H1 (cell line): ENCODE results near the gene MYO9A. TPM values are rescaled to one million over a fixed set of nuclear protein-coding genes. Genes with fewer than 3 reads are reported as not detected.
A peak's percentile ranks its signal among the peaks of the same experiment; 100 is the strongest.

Experiments
- CTCF ChIA-PET: fragments of 300-600 bp; sonication (Branson Sonifier 250); formaldehyde crosslinking; loops from one replicate; lab custom pipeline; 2021; ENCODE audit not compliant: partially characterized antibody; lab: Charles Lee
- POLR2A ChIA-PET: fragments of 300-600 bp; sonication (Branson Sonifier 250); formaldehyde crosslinking; loops from one replicate; lab custom pipeline; 2021; ENCODE audit warnings: inconsistent platforms; ENCODE audit not compliant: partially characterized antibody; lab: Charles Lee
- DNase-seq, 2 experiments: peaks; one replicate each; pipeline versions ENCODE4 v3.0.0 to v3.0.0-alpha.2; 2010 to 2022; ENCODE audit warnings: low spot score in 2 of 2, low read depth in 1 of 2, mixed read lengths in 1 of 2
- FAIRE-seq: peaks from 2 replicates; lab custom pipeline; 2011; peaks lifted over from hg19 to GRCh38; lab: Jason Lieb, UNC
- H2AFZ ChIP-seq: 2 replicates; pipeline ENCODE4 v1.8.1; 2012; ENCODE audit warnings: low read length, inconsistent platforms
- H2AK5ac ChIP-seq: 2 replicates; pipeline ENCODE4 v1.6.1; 2013; ENCODE audit warnings: low read depth, low read length
- H2BK120ac ChIP-seq: replicated peaks from 2 replicates; pipeline ENCODE3; 2013; ENCODE audit warnings: low read depth, low read length, inconsistent platforms
- H2BK12ac ChIP-seq: 2 replicates; pipeline ENCODE4 v1.6.1; 2013; ENCODE audit warnings: low read depth, low read length
- H2BK15ac ChIP-seq: 2 replicates; pipeline ENCODE4 v1.6.1; 2013; ENCODE audit warnings: low read length
- H2BK20ac ChIP-seq: 2 replicates; pipeline ENCODE4 v1.6.1; 2013; ENCODE audit warnings: low read length
- H2BK5ac ChIP-seq: 2 replicates; pipeline ENCODE4 v1.6.1; 2013; ENCODE audit warnings: low read depth, low read length
- H3K14ac ChIP-seq: 2 replicates; pipeline ENCODE4 v1.6.1; 2013; ENCODE audit warnings: inconsistent platforms; ENCODE audit not compliant: insufficient read length
- H3K18ac ChIP-seq: 2 replicates; pipeline ENCODE4 v1.6.1; 2013; ENCODE audit warnings: low read length; ENCODE audit errors: extremely low read depth
- H3K23ac ChIP-seq: 2 replicates; pipeline ENCODE4 v1.6.1; 2013; ENCODE audit warnings: inconsistent platforms; ENCODE audit not compliant: insufficient read length
- H3K23me2 ChIP-seq: 2 replicates; pipeline ENCODE4 v1.6.1; 2013; ENCODE audit warnings: low read depth, low read length
- H3K27ac ChIP-seq: 2 replicates; pipeline ENCODE4 v1.6.1; 2011; ENCODE audit warnings: low read depth, low read length, inconsistent platforms
- H3K27me3 ChIP-seq, 4 experiments: replicated peaks in 1 of 4; 1 replicate in 1 of 4; 2 replicates in 3 of 4; pipeline versions ENCODE4 v1.6.1 to v1.8.1; 2011 to 2013; ENCODE audit warnings: low read length in 3 of 4, mild to moderate bottlenecking in 3 of 4, inconsistent platforms in 2 of 4, mixed read lengths in 2 of 4, moderate library complexity in 1 of 4; ENCODE audit not compliant: control insufficient read depth in 3 of 4, insufficient read depth in 3 of 4; ENCODE audit errors: extremely low read depth in 1 of 4
- H3K36me3 ChIP-seq, 4 experiments: 2 replicates each; pipeline versions ENCODE4 v1.6.1 to v1.8.1; 2011 to 2013; ENCODE audit warnings: mild to moderate bottlenecking in 4 of 4, low read length in 3 of 4, moderate library complexity in 2 of 4, control low read depth in 1 of 4, inconsistent platforms in 1 of 4; ENCODE audit not compliant: insufficient read depth in 4 of 4, control insufficient read depth in 2 of 4
- H3K4ac ChIP-seq: replicated peaks from 2 replicates; pipeline ENCODE3; 2013; ENCODE audit warnings: low read length, low read depth, mixed read lengths, inconsistent platforms; ENCODE audit not compliant: insufficient read length
- H3K4me1 ChIP-seq, 4 experiments: replicated peaks in 1 of 4; 1 replicate in 1 of 4; 2 replicates in 3 of 4; pipeline versions ENCODE4 v1.6.1 to v1.8.1; 2011 to 2013; ENCODE audit warnings: low read length in 3 of 4, inconsistent platforms in 2 of 4, mixed read lengths in 1 of 4; ENCODE audit not compliant: insufficient read depth in 4 of 4, control insufficient read depth in 3 of 4
- H3K4me2 ChIP-seq, 2 experiments: 2 replicates each; pipeline versions ENCODE4 v1.6.1 to v1.8.1; 2011 to 2013; ENCODE audit warnings: low read depth in 2 of 2, low read length in 2 of 2, control low read depth in 1 of 2, inconsistent platforms in 1 of 2, mild to moderate bottlenecking in 1 of 2; ENCODE audit not compliant: insufficient read depth in 1 of 2
- H3K4me3 ChIP-seq, 4 experiments: fragments of 200-600, 300-600 bp in 1 of 4; sonication (generic), shearing (Covaris generic), sonication (Bioruptor Twin) in 1 of 4; 2 replicates each; pipeline versions ENCODE4 v1.5.1 to v1.8.1; 2011 to 2016; ENCODE audit warnings: low read length in 4 of 4, low read depth in 3 of 4, control low read depth in 2 of 4, inconsistent platforms in 2 of 4, mild to moderate bottlenecking in 2 of 4, mixed read lengths in 1 of 4, moderate library complexity in 1 of 4; ENCODE audit not compliant: insufficient read depth in 2 of 4; ENCODE audit errors: extremely low read depth in 1 of 4
- H3K56ac ChIP-seq: replicated peaks from 2 replicates; pipeline ENCODE3; 2013; ENCODE audit warnings: low read depth, mild to moderate bottlenecking, mixed read lengths, low read length, inconsistent platforms; ENCODE audit not compliant: insufficient read length
- H3K79me1 ChIP-seq: 2 replicates; pipeline ENCODE4 v1.6.1; 2013; ENCODE audit warnings: low read depth, low read length, control low read depth
- H3K79me2 ChIP-seq, 2 experiments: 2 replicates each; pipeline versions ENCODE4 v1.6.1 to v1.8.1; 2012 to 2013; ENCODE audit warnings: low read length in 2 of 2, mild to moderate bottlenecking in 2 of 2, inconsistent platforms in 1 of 2; ENCODE audit not compliant: insufficient read depth in 2 of 2, control insufficient read depth in 1 of 2
- H3K9ac ChIP-seq, 4 experiments: replicated peaks in 1 of 4; 1 replicate in 1 of 4; 2 replicates in 3 of 4; pipeline versions ENCODE4 v1.6.1 to v1.8.1; 2011 to 2013; ENCODE audit warnings: low read depth in 3 of 4, low read length in 3 of 4, control low read depth in 2 of 4, mild to moderate bottlenecking in 2 of 4, moderate library complexity in 2 of 4, inconsistent platforms in 1 of 4; ENCODE audit errors: extremely low read depth in 1 of 4
- H3K9me3 ChIP-seq, 2 experiments: 2 replicates each; pipeline versions ENCODE4 v1.6.1 to v1.8.1; 2012 to 2013; ENCODE audit warnings: mild to moderate bottlenecking in 2 of 2, moderate library complexity in 2 of 2, control low read depth in 1 of 2, inconsistent platforms in 1 of 2, low read depth in 1 of 2, low read length in 1 of 2, mixed read lengths in 1 of 2; ENCODE audit not compliant: insufficient read depth in 2 of 2
- H4K20me1 ChIP-seq, 2 experiments: replicated peaks in 1 of 2; 2 replicates each; pipeline versions ENCODE3 to v1.8.1; 2011 to 2013; ENCODE audit warnings: inconsistent platforms in 2 of 2, low read length in 2 of 2, mild to moderate bottlenecking in 1 of 2; ENCODE audit not compliant: insufficient read depth in 2 of 2, control insufficient read depth in 1 of 2
- H4K5ac ChIP-seq: 2 replicates; pipeline ENCODE4 v1.6.1; 2013; ENCODE audit warnings: low read length, low read depth, mixed read lengths, inconsistent platforms; ENCODE audit not compliant: insufficient read length
- H4K8ac ChIP-seq: 2 replicates; pipeline ENCODE4 v1.8.0; 2013; ENCODE audit warnings: mild to moderate bottlenecking, moderate library complexity, low read length, inconsistent platforms; ENCODE audit not compliant: insufficient read depth; ENCODE audit errors: extremely low read depth
- H4K91ac ChIP-seq: replicated peaks from 2 replicates; pipeline ENCODE3; 2013; ENCODE audit warnings: low read length, mixed read lengths, inconsistent platforms; ENCODE audit not compliant: insufficient read length
- ASH2L ChIP-seq: fragments of 200-600, 300-600 bp; sonication (generic); IDR thresholded peaks from one replicate; pipeline ENCODE4 v1.7.1; 2017; ENCODE audit warnings: low read length
- BRCA1 ChIP-seq: IDR thresholded peaks from 2 replicates; pipeline ENCODE4 v1.6.1; 2012; ENCODE audit warnings: low read depth, low read length, improper control_type of control experiment
- EGR1 ChIP-seq: IDR thresholded peaks from 2 replicates; pipeline ENCODE4 v1.6.1; 2011; ENCODE audit warnings: low read depth, low read length, borderline replicate concordance
- HDAC2 ChIP-seq, 2 experiments: fragments of 300-600 bp in 1 of 2; sonication (generic) in 1 of 2; IDR thresholded peaks; 2 replicates each; pipeline ENCODE4 v1.6.1; 2011 to 2012; ENCODE audit warnings: low read depth in 2 of 2, low read length in 2 of 2, mild to moderate bottlenecking in 2 of 2, moderate library complexity in 2 of 2, borderline replicate concordance in 1 of 2, inconsistent platforms in 1 of 2
- NRF1 ChIP-seq: IDR thresholded peaks from 2 replicates; pipeline ENCODE4 v1.6.1; 2011; ENCODE audit warnings: mild to moderate bottlenecking, low read depth, low read length, improper control_type of control experiment
- RAD21 ChIP-seq, 2 experiments: IDR thresholded peaks in 1 of 2; conservative IDR thresholded peaks in 1 of 2; 2 replicates each; pipeline ENCODE4 v1.6.1; 2011; ENCODE audit warnings: low read depth in 2 of 2, low read length in 2 of 2, improper control_type of control experiment in 1 of 2, inconsistent platforms in 1 of 2, mild to moderate bottlenecking in 1 of 2, moderate library complexity in 1 of 2
- RBBP5 ChIP-seq: IDR thresholded peaks from 2 replicates; pipeline ENCODE4 v1.7.1; 2012; ENCODE audit warnings: low read depth, mild to moderate bottlenecking, inconsistent platforms, low read length, moderate library complexity, borderline replicate concordance
- RFX5 ChIP-seq: IDR thresholded peaks from 2 replicates; pipeline ENCODE4 v1.6.1; 2011; ENCODE audit warnings: low read depth, low read length, improper control_type of control experiment, borderline replicate concordance
- SIX5 ChIP-seq: IDR thresholded peaks from 2 replicates; pipeline ENCODE4 v1.6.1; 2011; ENCODE audit warnings: mild to moderate bottlenecking, low read depth, low read length
- TAF1 ChIP-seq: IDR thresholded peaks from 2 replicates; pipeline ENCODE4 v1.6.1; 2011; ENCODE audit warnings: mild to moderate bottlenecking, low read depth, low read length
- WGBS, 2 experiments: shearing (Covaris generic) in 1 of 2; methylation state at CpG; one replicate each; pipeline versions ENCODE4 v1.1.6 to v1.1.7; 2013 to 2015; ENCODE audit warnings: low lambda C conversion rate in 2 of 2, mixed read lengths in 2 of 2, inconsistent platforms in 1 of 2, low coverage in 1 of 2, missing lambda C conversion rate in 1 of 2; ENCODE audit not compliant: insufficient replicate concordance in 2 of 2, insufficient coverage in 1 of 2, insufficient read length in 1 of 2; ENCODE audit errors: extremely low coverage in 1 of 2, missing lambda C conversion rate in 1 of 2; 5-methylcytosine and 5-hydroxymethylcytosine counted together
- polyA plus RNA-seq, 7 experiments: library from polyadenylated mRNA; depleted of rRNA in 3 of 7; stranded (reverse) in 5 of 7; unstranded in 2 of 7; fragments of >200 nt in 5 of 7; fragments of 200-250 nt in 2 of 7; gene quantifications; 1 replicate in 5 of 7; 2 replicates in 1 of 7; 4 replicates in 1 of 7; pipeline versions ENCODE4 v1.2.1 to v1.2.3, GENCODE V29; 2011 to 2013; ENCODE audit warnings: missing spikeins in 2 of 7, mixed read lengths in 2 of 7
- total RNA-seq: library from RNA; stranded (reverse); fragmentation: NEBNext Ultra II Directional; extraction: Animal tissue kit (Norgen Biotek cat#: 25700); gene quantifications from 2 replicates; pipeline ENCODE4 v1.2.1, GENCODE V29; 2021

The MYO9A gene
- total and polyA plus RNA-seq, 2 of the 8 experiments (the other 6 are each of a cell fraction or from before 2014, with no cell fraction given): 3.9 to 26.0 TPM

DNA sequence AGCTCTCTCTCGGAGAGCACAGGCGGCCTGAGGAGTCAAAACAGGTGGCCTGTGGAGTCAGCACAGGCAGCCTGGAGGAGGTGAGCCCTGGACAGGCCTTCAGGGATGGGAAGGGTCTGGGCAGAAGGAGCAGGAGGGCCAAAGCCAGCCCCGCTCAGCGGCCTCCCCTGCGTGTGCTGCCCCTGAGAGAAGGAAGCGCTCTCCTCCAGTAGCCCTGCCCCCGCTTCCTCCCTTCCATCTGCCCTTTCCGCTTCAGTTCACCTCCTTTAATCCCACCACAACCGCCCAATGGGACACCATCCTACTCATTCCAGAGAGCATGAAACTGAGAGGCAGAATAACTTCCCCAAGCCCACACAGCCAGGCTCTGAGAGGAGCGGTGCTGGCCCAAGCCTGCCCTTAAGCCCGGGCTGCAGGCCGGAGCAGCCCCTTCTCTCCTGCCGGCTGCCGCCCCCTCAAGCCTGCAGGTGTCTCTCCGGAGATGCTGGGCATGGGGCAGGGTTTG is 310.8 kb downstream of the MYO9A start:
- Histone ChIP-seq H3K23me2 (peaks cover 4% of the 10 kb centered on the region; the same call in 1 of the 2 replicates), H3K4ac (peak overlapping the region; percentile 58), H4K91ac (peak overlapping the region; percentile 71), H3K4me1 (peaks cover 8 to 31% (median 22%) of the 10 kb centered on the region in 4 experiments), H3K4me3 (peak overlapping the region in 2 of 4 experiments; percentile 26 to 51; a peak in 3 of 8 replicates), H2BK20ac (peak overlapping the region; percentile 88; the same call in 1 of the 2 replicates), H2AFZ (peak overlapping the region; percentile 82), H3K36me3 (no peaks in the 10 kb centered on the region), H2BK120ac (peak overlapping the region; percentile 84), H2BK12ac (peak overlapping the region; percentile 97), H4K20me1 (no peaks in the 10 kb centered on the region), H4K8ac (peak overlapping the region; percentile 69; the same call in 1 of the 2 replicates), H3K79me1 (no peaks in the 10 kb centered on the region), H3K27me3 (no peaks in the 10 kb centered on the region), H4K5ac (peak overlapping the region; percentile 72), H3K4me2 (peak overlapping the region; percentile 59 to 63), H3K79me2 (no peaks in the 10 kb centered on the region), H3K27ac (peak overlapping the region; percentile 35; the same call in 1 of the 2 replicates), H2BK5ac (peak overlapping the region; percentile 93), H2BK15ac (peak overlapping the region; percentile 25; the same call in 1 of the 2 replicates), H3K23ac (no peak overlapping the region), H3K14ac (no peak overlapping the region), H3K9ac (no peak overlapping the region; a peak in 1 of 7 replicates), H3K9me3 (no peaks in the 10 kb centered on the region), H2AK5ac (no peak overlapping the region), H3K56ac (peak overlapping the region; percentile 71), H3K18ac (peak overlapping the region; percentile 51; the same call in 1 of the 2 replicates)
- ChIA-PET POLR2A (interaction anchor here (0.6 to 1.3 kb wide), 4 partner anchors 20 to 353 kb away, joined by 3 read pairs; no protein-coding TSS in a partner anchor), CTCF (interaction anchor here (0.7 to 2.2 kb wide), 8 partner anchors 19 to 349 kb away, joined by 3 to 8 read pairs (median 4); no protein-coding TSS in a partner anchor)
- peak in 1 of 2 experiments; percentile 76 for DNase-seq
- WGBS, 2 experiments: 24% methylated on average over 14 of the region's 15 CpGs; no CpG with 5 or more reads in 1 of the 2 experiments
- peak; percentile 45 for FAIRE-seq
- TF ChIP-seq TAF1 (0 out of 2 replicates have a peak, but pooled peaks have one; percentile 51), RFX5 (no peak), ASH2L (peak; percentile 85), RBBP5 (peak; percentile 53; the same call in 1 of the 2 replicates), HDAC2 (IDR thresholded peaks at IDR 0.05; ENCODE audit: borderline replicate concordance in 1 of 2, low read depth in 2 of 2, low read length in 2 of 2) (no peak), NRF1 (no peak), BRCA1 (no peak), SIX5 (no peak), RAD21 (IDR thresholded peaks at IDR 0.05 in 1 of 2, conservative IDR thresholded peaks at IDR 0.05 in 1 of 2; ENCODE audit: low read depth in 2 of 2, low read length in 2 of 2) (peak in 1 of 2 experiments; percentile 9; a peak in 1 of 4 replicates), EGR1 (peak; percentile 42; the same call in 1 of the 2 replicates)
